GM12892 (cell line): Measurements from ENCODE around the gene SLIT3.

ENCODE experiments used
- POLR2A ChIP-seq: IDR thresholded peaks from 2 replicates; pipeline ENCODE4 v1.6.1; 2011; ENCODE audit warnings: low read depth, low read length, control low read depth
- POLR2AphosphoS5 ChIP-seq: IDR thresholded peaks from 2 replicates; pipeline ENCODE4 v1.6.1; 2011; ENCODE audit warnings: low read depth, low read length, control low read depth
- TAF1 ChIP-seq: IDR thresholded peaks from 2 replicates; pipeline ENCODE4 v1.6.1; 2011; ENCODE audit warnings: low read depth, mild to moderate bottlenecking, control low read depth, low read length, borderline replicate concordance

GRCh38 chr5:168969326-168969886, 331.5 kb downstream of the SLIT3 start:
- TF ChIP-seq POLR2A: no peak
- TF ChIP-seq POLR2AphosphoS5: no peak
- TF ChIP-seq TAF1: no peak
